ENCODE measurements around the gene PCDH9. TPM values are rescaled to one million over a fixed set of nuclear protein-coding genes. Genes with fewer than 3 reads are reported as not detected.

Gene PCDH9
- total RNA-seq, 1 donor from 2014 or later, result 1.9 TPM

DNA sequence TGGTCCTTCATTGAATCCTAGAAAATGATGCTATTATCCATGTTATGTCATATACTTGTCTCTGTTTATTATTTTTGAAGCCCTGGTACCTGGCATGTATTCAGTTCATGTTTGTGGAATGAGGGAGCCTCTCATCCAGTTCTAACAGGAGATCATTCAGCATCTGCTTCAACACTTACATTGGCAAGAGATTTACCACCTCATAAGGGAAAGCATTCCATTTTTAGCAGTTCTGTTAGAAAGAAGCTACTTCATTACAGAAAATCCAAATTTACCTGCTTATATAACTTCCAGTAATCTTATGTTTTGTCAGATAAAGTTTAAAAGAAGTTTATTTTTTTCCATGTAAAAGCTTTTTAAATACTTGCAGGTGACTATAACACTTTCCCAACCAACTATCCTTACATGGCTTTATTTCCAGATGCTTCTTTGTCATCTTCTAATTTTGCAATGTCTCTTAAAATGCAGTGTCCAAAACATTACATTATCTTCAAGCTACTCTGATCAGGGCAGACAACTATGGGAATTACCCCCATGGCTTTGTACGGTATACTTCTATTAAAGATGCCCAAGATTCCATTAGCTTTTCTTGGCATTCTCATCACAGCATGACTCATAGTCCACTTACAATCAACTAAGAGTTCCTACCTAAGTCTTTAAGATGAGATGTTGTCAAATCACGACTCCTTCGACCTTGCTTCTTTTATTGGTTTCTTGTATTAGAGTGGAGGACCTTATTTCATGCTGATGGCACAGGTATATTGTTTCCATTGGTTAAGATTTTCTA lies 262.1 kb downstream of the PCDH9 start:
- DNase-seq (ENCODE audit: low spot score), result no peak
- TF ChIP-seq CTCF (IDR thresholded peaks at IDR 0.05; ENCODE audit: unreplicated experiment), result no peak
- Mint-ChIP-seq H3K27me3 (ENCODE audit: unreplicated experiment) (no peaks in the 10 kb centered on the region), H3K9me3 (ENCODE audit: unreplicated experiment) (no peaks in the 10 kb centered on the region), H3K4me3 (ENCODE audit: unreplicated experiment) (no peak overlapping the region), H3K4me1 (ENCODE audit: unreplicated experiment) (peaks cover 15% of the 10 kb centered on the region), H3K36me3 (ENCODE audit: low read depth, unreplicated experiment) (no peaks in the 10 kb centered on the region), H3K27ac (ENCODE audit: unreplicated experiment) (no peak overlapping the region)

DNA sequence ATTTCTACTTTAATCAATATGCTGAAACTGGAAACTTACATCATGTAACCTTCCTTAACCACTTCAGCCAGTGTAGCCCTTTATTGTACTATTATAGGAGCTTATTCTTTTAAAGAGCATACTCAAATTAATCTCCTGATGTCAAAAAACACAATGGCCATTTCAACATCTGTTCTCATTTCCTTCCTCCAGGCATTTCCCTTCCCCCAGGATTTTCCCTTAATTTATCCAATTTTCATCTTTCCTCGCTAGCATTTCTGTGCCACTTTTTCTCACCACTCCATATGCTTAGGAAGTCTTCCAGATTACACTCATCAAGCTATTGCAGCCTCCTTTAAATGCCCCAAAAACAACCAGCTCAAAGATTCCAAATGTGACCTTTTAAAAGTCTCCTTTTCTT lies 265.0 kb downstream of the PCDH9 start:
- no peak for DNase-seq (ENCODE audit: low spot score)
- Mint-ChIP-seq H3K4me3 (ENCODE audit: unreplicated experiment) (no peak overlapping the region), H3K27ac (ENCODE audit: unreplicated experiment) (peak overlapping the region; percentile 74), H3K27me3 (ENCODE audit: unreplicated experiment) (no peaks in the 10 kb centered on the region), H3K9me3 (ENCODE audit: unreplicated experiment) (no peaks in the 10 kb centered on the region), H3K36me3 (ENCODE audit: low read depth, unreplicated experiment) (no peaks in the 10 kb centered on the region), H3K4me1 (ENCODE audit: unreplicated experiment) (peaks cover 15% of the 10 kb centered on the region)
- TF ChIP-seq CTCF (IDR thresholded peaks at IDR 0.05; ENCODE audit: unreplicated experiment), result no peak

- no peaks in the 10 kb centered on the region for H3K36me3 Mint-ChIP-seq (ENCODE audit: low read depth, unreplicated experiment)
- DNase-seq (ENCODE audit: low spot score), result no peak
- no peaks in the 10 kb centered on the region for H3K9me3 Mint-ChIP-seq (ENCODE audit: unreplicated experiment)
- H3K27me3 Mint-ChIP-seq (ENCODE audit: unreplicated experiment), result no peaks in the 10 kb centered on the region
- no peak overlapping the region for H3K27ac Mint-ChIP-seq (ENCODE audit: unreplicated experiment)
- H3K4me3 Mint-ChIP-seq (ENCODE audit: unreplicated experiment), result no peak overlapping the region
- TF ChIP-seq CTCF (IDR thresholded peaks at IDR 0.05; ENCODE audit: unreplicated experiment), result no peak
- H3K4me1 Mint-ChIP-seq (ENCODE audit: unreplicated experiment), result peaks cover 15% of the 10 kb centered on the region
These were observed 267.2 kb downstream of the PCDH9 start for GRCh38 chr13:66962953-66963352.

- no peaks in the 10 kb centered on the region for H3K9me3 Mint-ChIP-seq (ENCODE audit: unreplicated experiment)
- no peak for TF ChIP-seq CTCF (IDR thresholded peaks at IDR 0.05; ENCODE audit: unreplicated experiment)
- H3K27ac Mint-ChIP-seq (ENCODE audit: unreplicated experiment), result no peak overlapping the region
- H3K27me3 Mint-ChIP-seq (ENCODE audit: unreplicated experiment), result no peaks in the 10 kb centered on the region
- H3K36me3 Mint-ChIP-seq (ENCODE audit: low read depth, unreplicated experiment), result no peaks in the 10 kb centered on the region
- H3K4me3 Mint-ChIP-seq (ENCODE audit: unreplicated experiment), result no peak overlapping the region
- H3K4me1 Mint-ChIP-seq (ENCODE audit: unreplicated experiment), result no peaks in the 10 kb centered on the region
- no peak for DNase-seq (ENCODE audit: low spot score)
These were observed 271.5 kb downstream of the PCDH9 start for GRCh38 chr13:66958611-66959010.

- DNase-seq (ENCODE audit: low spot score), result no peak
- H3K27me3 Mint-ChIP-seq (ENCODE audit: unreplicated experiment), result no peaks in the 10 kb centered on the region
- no peak overlapping the region for H3K27ac Mint-ChIP-seq (ENCODE audit: unreplicated experiment)
These were observed 277.6 kb downstream of the PCDH9 start for GRCh38 chr13:66952507-66952906.

More at GRCh38 chr13:66952507-66952906, 277.6 kb downstream of the PCDH9 start:
- Mint-ChIP-seq H3K4me1 (ENCODE audit: unreplicated experiment) (peaks cover 10% of the 10 kb centered on the region), H3K4me3 (ENCODE audit: unreplicated experiment) (no peak overlapping the region), H3K36me3 (ENCODE audit: low read depth, unreplicated experiment) (no peaks in the 10 kb centered on the region), H3K9me3 (ENCODE audit: unreplicated experiment) (no peaks in the 10 kb centered on the region)
- no peak for TF ChIP-seq CTCF (IDR thresholded peaks at IDR 0.05; ENCODE audit: unreplicated experiment)

Measured in endothelial cell (in vitro differentiated cells).